K562 (cell line): Measurements from ENCODE around the gene RNF39. TPM values are rescaled to one million over a fixed set of nuclear protein-coding genes. Genes with fewer than 3 reads are reported as not detected.
A peak's percentile ranks its signal among the peaks of the same experiment; 100 is the strongest.

Experiments
- ATAC-seq: fragments of 200-7000 bp; cut with Tn5 transposase; 3 replicates; pipeline ENCODE4 v1.9.1; 2020; ENCODE audit warnings: moderate library complexity
- BruUV-seq: library from RNA; stranded (reverse); fragments of 400-500 nt; replicated peaks from 2 replicates; lab custom pipeline; 2021; lab: Mats Ljungman, UMichigan
- CTCF ChIA-PET: fragments of 300-600 bp; formaldehyde crosslinking; extraction: SDS; loops from one replicate; lab custom pipeline; 2021; ENCODE audit warnings: low intra/inter-chr PET ratio; lab: Yijun Ruan, JAX
- POLR2A ChIA-PET: fragments of 300-600, 350-650 bp; sonication (Branson Sonifier 250); formaldehyde crosslinking; extraction: SDS; loops from one replicate; lab custom pipeline; 2021; ENCODE audit warnings: antibody characterized with exemption, inconsistent platforms; lab: Yijun Ruan, JAX
- DNase-seq, 4 experiments: peaks; one replicate each; pipeline versions ENCODE4 v3.0.0 to v3.0.0-alpha.2; 2011 to 2018; ENCODE audit warnings: low spot score in 3 of 4, mixed read lengths in 3 of 4; ENCODE audit errors: extremely low read depth in 1 of 4
- FAIRE-seq: peaks from 2 replicates; lab custom pipeline; 2011; peaks lifted over from hg19 to GRCh38; lab: Jason Lieb, UNC
- H2AFZ ChIP-seq: 2 replicates; pipeline ENCODE4 v1.6.0; 2011; ENCODE audit warnings: low read depth, low read length, control low read depth, inconsistent platforms
- H3K27ac ChIP-seq: fragments of 200-600 bp; 3 replicates; pipeline ENCODE4 v1.8.0; 2011; ENCODE audit warnings: low read depth, mild to moderate bottlenecking, control low read depth, inconsistent platforms, low read length, moderate library complexity, mixed read lengths; ENCODE audit errors: extremely low read depth
- H3K27me3 ChIP-seq, 2 experiments: fragments of 300-600 bp in 1 of 2; 2 replicates in 1 of 2; 3 replicates in 1 of 2; pipeline versions ENCODE4 v1.6.0 to v1.8.0; 2011; ENCODE audit warnings: inconsistent platforms in 2 of 2, low read length in 2 of 2, mild to moderate bottlenecking in 1 of 2, mixed read lengths in 1 of 2, moderate library complexity in 1 of 2; ENCODE audit not compliant: control insufficient read depth in 2 of 2, insufficient read depth in 2 of 2
- H3K36me3 ChIP-seq: fragments of 300-600 bp; 3 replicates; pipeline ENCODE4 v1.8.0; 2011; ENCODE audit warnings: mild to moderate bottlenecking, low read length, inconsistent platforms; ENCODE audit not compliant: control insufficient read depth, insufficient read depth
- H3K4me1 ChIP-seq, 2 experiments: fragments of 200-600 bp in 1 of 2; replicated peaks in 1 of 2; 2 replicates in 1 of 2; 3 replicates in 1 of 2; pipeline versions ENCODE4 v1.5.1 to v1.8.0; 2011; ENCODE audit warnings: inconsistent platforms in 2 of 2, low read length in 2 of 2, mild to moderate bottlenecking in 1 of 2, mixed read lengths in 1 of 2, moderate library complexity in 1 of 2; ENCODE audit not compliant: control insufficient read depth in 2 of 2, insufficient read depth in 2 of 2
- H3K4me2 ChIP-seq: 2 replicates; pipeline ENCODE4 v1.6.1; 2011; ENCODE audit warnings: low read length, control low read depth, inconsistent platforms, mixed read lengths; ENCODE audit not compliant: insufficient read depth
- H3K4me3 ChIP-seq: fragments of 200-600 bp; sonication (generic), shearing (Covaris generic); 2 replicates; pipeline ENCODE4 v1.5.1; 2016; ENCODE audit warnings: control low read depth, inconsistent platforms
- H3K79me2 ChIP-seq: fragments of 200-600 bp; 3 replicates; pipeline ENCODE4 v1.8.0; 2011; ENCODE audit warnings: low read length, inconsistent platforms; ENCODE audit not compliant: control insufficient read depth, insufficient read depth
- H3K9ac ChIP-seq, 2 experiments: 2 replicates each; pipeline versions ENCODE4 v1.6.0 to v1.6.1; 2011; ENCODE audit warnings: low read depth in 2 of 2, low read length in 2 of 2, control low read depth in 1 of 2, inconsistent platforms in 1 of 2, mild to moderate bottlenecking in 1 of 2, mixed read lengths in 1 of 2; ENCODE audit not compliant: insufficient read depth in 1 of 2
- H3K9me1 ChIP-seq: one replicate; pipeline ENCODE4 v1.6.0; 2011; ENCODE audit warnings: inconsistent platforms, mild to moderate bottlenecking, low read length, moderate library complexity; ENCODE audit not compliant: control insufficient read depth, insufficient read depth
- H3K9me3 ChIP-seq: replicated peaks from 2 replicates; pipeline ENCODE4 v1.5.1; 2011; ENCODE audit warnings: low read depth, low read length, inconsistent platforms; ENCODE audit not compliant: control insufficient read depth, insufficient read depth
- H4K20me1 ChIP-seq: replicated peaks from 2 replicates; pipeline ENCODE4 v1.6.1; 2011; ENCODE audit warnings: low read length, inconsistent platforms, mixed read lengths; ENCODE audit not compliant: control insufficient read depth, insufficient read depth
- DLX4 ChIP-seq: fragments of 250-450 bp; sonication (Bioruptor Pico); IDR thresholded peaks from 2 replicates; pipeline ENCODE4 v1.6.1; 2021; ENCODE audit warnings: mild to moderate bottlenecking
- ESRRA ChIP-seq: fragments of 450-650 bp; IDR thresholded peaks from 2 replicates; pipeline ENCODE4 v1.6.1; 2014; ENCODE audit warnings: low read depth, mild to moderate bottlenecking, moderate library complexity, borderline replicate concordance
- HDAC3 ChIP-seq: fragments of 450-650 bp; IDR thresholded peaks from 2 replicates; pipeline ENCODE4 v1.6.1; 2018; ENCODE audit warnings: borderline replicate concordance, mild to moderate bottlenecking, moderate library complexity; ENCODE audit not compliant: partially characterized antibody
- KLF1 ChIP-seq: fragments of 450-650 bp; IDR thresholded peaks from 2 replicates; pipeline ENCODE4 v1.6.1; 2016; ENCODE audit warnings: missing genetic modification characterization, missing compliant biosample characterization
- TFE3 ChIP-seq: fragments of 450-650 bp; formaldehyde crosslinking; IDR thresholded peaks from 2 replicates; pipeline ENCODE4 v1.4.0; 2020; ENCODE audit warnings: mild to moderate bottlenecking, mixed read lengths
- ZNF57 ChIP-seq: fragments of 450-650 bp; formaldehyde crosslinking; IDR thresholded peaks from 2 replicates; pipeline ENCODE4 v1.4.0; 2020; ENCODE audit warnings: mild to moderate bottlenecking, moderate library complexity
- WGBS: fragments of 100-300 bp; shearing (Covaris generic); methylation state at CpG from one replicate; pipeline ENCODE4 v1.1.6; 2016; ENCODE audit warnings: low coverage, mixed read lengths; ENCODE audit not compliant: insufficient coverage; ENCODE audit errors: missing lambda C conversion rate; 5-methylcytosine and 5-hydroxymethylcytosine counted together
- in situ Hi-C: fragments of 300-500 bp; cut with MboI; formaldehyde crosslinking; loops from 4 replicates; pipeline ENCODE4 v1.15.0; 2018; ENCODE audit warnings: inconsistent platforms, mixed read lengths
- intact Hi-C: fragments of 100-400 bp; cut with micrococcal nuclease; formaldehyde crosslinking; loops from 2 replicates; pipeline ENCODE4 v1.14.2; 2022
- polyA plus RNA-seq, 8 experiments: library from polyadenylated mRNA; depleted of rRNA in 4 of 8; stranded (reverse) in 5 of 8; unstranded in 3 of 8; fragments of >200 nt; fragmentation: Nextera tagmentation in 2 of 8; fragmentation: Illumina TruSeq in 1 of 8; extraction: Ambion mirVana in 2 of 8; extraction: Trizol in 1 of 8; gene quantifications; 2 replicates each; pipeline versions ENCODE4 v1.2.1 to v1.2.3, GENCODE V29; 2011 to 2014; ENCODE audit warnings: inconsistent platforms in 1 of 8, missing spikeins in 1 of 8
- total RNA-seq, 7 experiments: library from RNA; depleted of rRNA in 6 of 7; stranded (reverse); fragments of >200 nt in 6 of 7; fragmentation: Illumina TruSeq in 2 of 7; extraction: Trizol in 2 of 7; gene quantifications; 2 replicates each; pipeline versions ENCODE4 v1.2.1 to v1.2.3, GENCODE V29; 2011 to 2021; ENCODE audit warnings: low replicate concordance in 1 of 7

RNF39 gene
- total and polyA plus RNA-seq, 9 of the 15 experiments (the other 6 are each of a cell fraction or from before 2014, with no cell fraction given), result not detected

- no peaks in the 10 kb centered on the region for H3K9me1 ChIP-seq
- H3K27me3 ChIP-seq, result no peaks in the 10 kb centered on the region
- H3K4me1 ChIP-seq, result no peaks in the 10 kb centered on the region
- POLR2A ChIA-PET, result no interaction called here
- H3K79me2 ChIP-seq, result no peaks in the 10 kb centered on the region
- no TSS peak for BruUV-seq
- TF ChIP-seq ZNF57 (CRISPR knock-in tag) (no peak), DLX4 (CRISPR knock-in tag) (no peak), HDAC3 (no peak), ESRRA (no peak), TFE3 (CRISPR knock-in tag) (peak; percentile 70), KLF1 (tag) (no peak)
- TF ChIP-seq, all 486 proteins: peak for 1
- DNase-seq (no peak), FAIRE-seq (no peak), ATAC-seq (no peak)
- in situ Hi-C loops (no loop called here), intact Hi-C loops (no loop called here)
- Histone ChIP-seq H2AFZ (no peak overlapping the region), H3K9me3 (no peaks in the 10 kb centered on the region), H3K4me2 (no peak overlapping the region), H3K36me3 (peaks cover 5% of the 10 kb centered on the region; the same call in 2 of the 3 replicates), H4K20me1 (no peaks in the 10 kb centered on the region), H3K27ac (no peak overlapping the region), H3K4me3 (no peak overlapping the region), H3K9ac (no peak overlapping the region)
- CTCF ChIA-PET, result interaction anchor here (0.5 kb wide), 1 partner anchor 385 kb away, joined by 3 read pairs; no protein-coding TSS in a partner anchor
- 50% methylated on average over 1 of the region's 1 CpG for WGBS
Observed at GRCh38 chr6:30035784-30036183, 39.8 kb downstream of the RNF39 start.
